Measurements from ENCODE around the gene MACIR. TPM values are rescaled to one million over a fixed set of nuclear protein-coding genes. Genes with fewer than 3 reads are reported as not detected.

MACIR gene
- polyA plus RNA-seq, 1 experiment: 6.3 TPM

DNA sequence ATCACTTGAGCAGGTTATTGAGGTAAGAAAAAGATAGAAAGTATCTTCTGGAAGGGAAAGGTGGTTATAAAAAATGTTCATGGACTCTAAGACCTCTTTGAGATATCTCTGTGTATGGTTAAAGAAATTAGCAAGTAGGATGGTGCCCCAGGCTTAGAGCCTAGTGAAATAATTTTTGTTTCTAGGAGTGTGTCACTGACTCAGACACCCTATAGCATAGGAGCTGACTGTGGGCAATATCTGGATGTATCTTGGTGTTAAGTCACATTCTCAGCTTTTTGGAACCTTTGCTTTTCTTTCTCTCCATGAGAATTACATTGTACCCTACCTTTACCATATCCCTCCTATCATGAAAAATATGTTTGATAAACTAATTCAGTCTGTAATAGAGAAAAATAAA lies 12.0 kb downstream of the MACIR start:
- ChIA-PET CTCF (interaction anchor here (1.2 kb wide), 1 partner anchor 9 kb away, joined by 3 read pairs; no protein-coding TSS in a partner anchor), POLR2A (no interaction called here)
- DNase-seq (ENCODE audit: low read depth, low spot score): no peak
- Histone ChIP-seq H3K4me3 (ENCODE audit: low read depth, low read length) (no peak overlapping the region), H3K27ac (ENCODE audit: low read depth, low read length) (no peak overlapping the region), H3K27me3 (ENCODE audit: control insufficient read depth, insufficient read depth, low read length) (no peaks in the 10 kb centered on the region), H3K9me3 (ENCODE audit: control insufficient read depth, insufficient read depth, low read length) (no peaks in the 10 kb centered on the region)
- TF ChIP-seq, protein P1, sequence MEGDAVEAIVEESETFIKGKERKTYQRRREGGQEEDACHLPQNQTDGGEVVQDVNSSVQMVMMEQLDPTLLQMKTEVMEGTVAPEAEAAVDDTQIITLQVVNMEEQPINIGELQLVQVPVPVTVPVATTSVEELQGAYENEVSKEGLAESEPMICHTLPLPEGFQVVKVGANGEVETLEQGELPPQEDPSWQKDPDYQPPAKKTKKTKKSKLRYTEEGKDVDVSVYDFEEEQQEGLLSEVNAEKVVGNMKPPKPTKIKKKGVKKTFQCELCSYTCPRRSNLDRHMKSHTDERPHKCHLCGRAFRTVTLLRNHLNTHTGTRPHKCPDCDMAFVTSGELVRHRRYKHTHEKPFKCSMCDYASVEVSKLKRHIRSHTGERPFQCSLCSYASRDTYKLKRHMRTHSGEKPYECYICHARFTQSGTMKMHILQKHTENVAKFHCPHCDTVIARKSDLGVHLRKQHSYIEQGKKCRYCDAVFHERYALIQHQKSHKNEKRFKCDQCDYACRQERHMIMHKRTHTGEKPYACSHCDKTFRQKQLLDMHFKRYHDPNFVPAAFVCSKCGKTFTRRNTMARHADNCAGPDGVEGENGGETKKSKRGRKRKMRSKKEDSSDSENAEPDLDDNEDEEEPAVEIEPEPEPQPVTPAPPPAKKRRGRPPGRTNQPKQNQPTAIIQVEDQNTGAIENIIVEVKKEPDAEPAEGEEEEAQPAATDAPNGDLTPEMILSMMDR (IDR thresholded peaks at IDR 0.05; ENCODE audit: low read depth, low read length): no peak

DNA sequence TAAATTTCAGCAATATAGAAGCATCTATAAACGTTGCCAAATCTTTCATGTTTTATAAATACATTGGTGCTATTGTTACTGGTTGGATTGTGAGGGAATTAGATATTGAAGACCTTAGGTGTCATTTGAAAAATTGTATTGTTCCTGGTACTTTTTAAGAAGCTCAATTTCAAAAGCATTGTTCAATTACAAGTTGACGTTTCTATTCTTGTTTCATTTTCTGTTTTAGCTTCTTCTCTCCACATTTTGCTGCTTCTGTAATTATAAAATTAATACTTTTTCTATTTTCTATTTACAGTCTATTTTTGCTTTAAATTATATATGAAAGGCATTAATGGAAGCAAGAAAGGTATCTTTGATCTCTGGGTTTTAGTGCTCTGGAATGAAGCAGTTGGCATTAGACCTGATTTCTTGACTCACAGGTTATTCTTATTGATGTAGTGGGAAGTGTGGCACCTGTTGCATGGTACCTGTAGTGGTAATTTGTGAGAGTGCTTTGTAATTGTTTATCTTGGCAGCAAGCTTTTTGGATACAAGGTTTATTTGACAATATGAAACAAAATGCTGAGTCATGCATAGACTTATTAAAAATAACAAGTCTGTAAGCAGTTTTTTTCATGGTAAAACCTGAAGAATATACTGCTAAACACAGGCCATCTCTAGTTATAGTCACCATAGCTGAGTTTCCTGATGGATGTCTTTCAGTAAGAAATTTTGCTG lies 13.2 kb downstream of the MACIR start:
- H3K9me3 ChIP-seq (ENCODE audit: control insufficient read depth, insufficient read depth, low read length): no peaks in the 10 kb centered on the region
- no peaks in the 10 kb centered on the region for H3K27me3 ChIP-seq (ENCODE audit: control insufficient read depth, insufficient read depth, low read length)
- TF ChIP-seq, protein P1 (IDR thresholded peaks at IDR 0.05; ENCODE audit: low read depth, low read length): no peak
- CTCF ChIA-PET: interaction anchor here (0.9 to 3.2 kb wide), 6 partner anchors 8 to 203 kb away, joined by 3 to 12 read pairs (median 5); no protein-coding TSS in a partner anchor
- POLR2A ChIA-PET: no interaction called here
- no peak for DNase-seq (ENCODE audit: low read depth, low spot score)
- H3K27ac ChIP-seq (ENCODE audit: low read depth, low read length): no peak overlapping the region
- no peak overlapping the region for H3K4me3 ChIP-seq (ENCODE audit: low read depth, low read length)

DNA sequence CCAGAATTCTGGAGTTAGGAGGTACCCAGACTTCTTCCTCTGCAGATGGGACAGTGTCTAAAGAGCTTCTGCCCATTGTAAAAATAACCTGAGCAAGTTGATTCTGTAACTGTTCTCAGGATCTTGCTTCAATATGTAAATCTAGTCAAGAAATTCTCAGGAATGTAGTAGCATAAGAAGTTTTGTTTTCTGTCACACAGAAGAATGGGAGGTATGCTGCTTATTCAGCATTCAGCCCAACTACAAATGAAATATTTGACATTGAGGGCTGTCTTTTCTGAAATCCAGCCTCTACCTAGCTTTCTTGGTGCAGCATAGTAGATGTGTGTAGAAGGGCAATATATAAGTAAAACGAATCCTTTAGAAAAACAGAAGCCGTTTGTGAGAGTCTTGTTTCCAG lies 13.8 kb downstream of the MACIR start:
- no peaks in the 10 kb centered on the region for H3K9me3 ChIP-seq (ENCODE audit: control insufficient read depth, insufficient read depth, low read length)
- TF ChIP-seq, protein P1 (IDR thresholded peaks at IDR 0.05; ENCODE audit: low read depth, low read length): no peak
- H3K27ac ChIP-seq (ENCODE audit: low read depth, low read length): no peak overlapping the region
- H3K4me3 ChIP-seq (ENCODE audit: low read depth, low read length): no peak overlapping the region
- no peaks in the 10 kb centered on the region for H3K27me3 ChIP-seq (ENCODE audit: control insufficient read depth, insufficient read depth, low read length)
- CTCF ChIA-PET: interaction anchor here (0.9 to 3.2 kb wide), 6 partner anchors 9 to 203 kb away, joined by 3 to 12 read pairs (median 5); no protein-coding TSS in a partner anchor
- POLR2A ChIA-PET: interaction anchor here (0.8 kb wide), 1 partner anchor 14 kb away, joined by 3 read pairs; the partner anchor contains the start of gene MACIR
- DNase-seq (ENCODE audit: low read depth, low spot score): no peak

DNA sequence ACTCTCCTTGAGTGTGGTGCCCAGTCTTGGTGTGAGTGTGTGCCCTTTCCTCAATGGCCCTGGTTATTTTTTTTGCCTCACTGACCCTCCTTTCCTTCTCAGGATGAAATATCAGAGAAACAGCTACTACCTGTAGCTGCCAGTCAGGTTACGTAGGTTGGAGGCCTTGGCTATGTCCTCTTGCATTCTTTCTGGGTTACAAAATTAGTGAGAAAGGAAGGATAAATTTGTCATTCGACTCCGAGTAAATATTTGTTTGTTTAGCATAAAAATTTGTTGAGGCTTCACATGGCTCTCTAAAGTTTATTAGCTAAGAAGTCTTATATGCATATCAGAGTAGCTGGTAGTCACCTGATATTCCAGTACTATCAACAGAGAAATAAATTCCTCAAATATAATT lies 15.4 kb downstream of the MACIR start:
- Histone ChIP-seq H3K9me3 (ENCODE audit: control insufficient read depth, insufficient read depth, low read length) (no peaks in the 10 kb centered on the region), H3K27ac (ENCODE audit: low read depth, low read length) (no peak overlapping the region), H3K4me3 (ENCODE audit: low read depth, low read length) (no peak overlapping the region), H3K27me3 (ENCODE audit: control insufficient read depth, insufficient read depth, low read length) (no peaks in the 10 kb centered on the region)
- no peak for DNase-seq (ENCODE audit: low read depth, low spot score)
- CTCF ChIA-PET: interaction anchor here (3.2 kb wide), 1 partner anchor 49 kb away, joined by 12 read pairs; no protein-coding TSS in a partner anchor
- TF ChIP-seq, protein P1 (IDR thresholded peaks at IDR 0.05; ENCODE audit: low read depth, low read length): no peak
- POLR2A ChIA-PET: interaction anchor here (1.2 kb wide), 1 partner anchor 14 kb away, joined by 3 read pairs; no protein-coding TSS in a partner anchor

DNA sequence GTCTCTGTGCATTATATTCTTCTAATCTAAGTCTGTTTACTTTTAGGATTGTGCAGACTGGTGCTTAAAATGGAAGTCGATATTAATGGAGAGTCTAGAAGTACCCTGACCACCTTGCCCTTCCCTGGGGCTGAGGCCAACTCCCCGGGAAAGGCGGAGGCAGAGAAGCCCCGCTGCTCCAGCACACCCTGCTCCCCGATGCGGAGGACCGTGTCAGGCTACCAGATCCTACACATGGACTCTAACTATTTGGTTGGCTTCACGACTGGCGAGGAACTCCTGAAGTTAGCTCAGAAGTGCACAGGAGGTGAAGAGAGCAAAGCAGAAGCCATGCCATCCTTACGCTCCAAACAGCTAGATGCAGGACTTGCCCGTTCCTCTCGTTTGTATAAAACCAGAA lies 17.3 kb downstream of the MACIR start:
- no peak overlapping the region for H3K4me3 ChIP-seq (ENCODE audit: low read depth, low read length)
- CTCF ChIA-PET: no interaction called here
- DNase-seq (ENCODE audit: low read depth, low spot score): no peak
- H3K27ac ChIP-seq (ENCODE audit: low read depth, low read length): no peak overlapping the region
- no peaks in the 10 kb centered on the region for H3K27me3 ChIP-seq (ENCODE audit: control insufficient read depth, insufficient read depth, low read length)
- no peaks in the 10 kb centered on the region for H3K9me3 ChIP-seq (ENCODE audit: control insufficient read depth, insufficient read depth, low read length)
- TF ChIP-seq, protein P1 (IDR thresholded peaks at IDR 0.05; ENCODE audit: low read depth, low read length): no peak
- POLR2A ChIA-PET: no interaction called here
